Retinal pigment epithelial cell (primary cell): Measurements from ENCODE around the gene TSPEAR.
"Not testable (repeated sequence)": the region's sequence is repeated elsewhere in the genome, so short reads cannot be mapped to it uniquely, and the experiment has no call there.

Experiments used
- DNase-seq: peaks from one replicate; pipeline ENCODE4 v3.0.0-alpha.2; 2010; ENCODE audit warnings: low read depth
- H3K4me3 ChIP-seq: 2 replicates; pipeline ENCODE4 v1.5.1; 2011; ENCODE audit warnings: mild to moderate bottlenecking, low read length, control low read depth, moderate library complexity
- TF ChIP-seq, protein P1 (sequence below): conservative IDR thresholded peaks from 2 replicates; pipeline ENCODE4 v1.5.1; 2011; ENCODE audit warnings: low read depth, low read length, control low read depth, inconsistent platforms

The TSPEAR gene

GRCh38 chr21:44648557-44649311 lies 62.6 kb downstream of the TSPEAR start:
- TF ChIP-seq, protein P1, sequence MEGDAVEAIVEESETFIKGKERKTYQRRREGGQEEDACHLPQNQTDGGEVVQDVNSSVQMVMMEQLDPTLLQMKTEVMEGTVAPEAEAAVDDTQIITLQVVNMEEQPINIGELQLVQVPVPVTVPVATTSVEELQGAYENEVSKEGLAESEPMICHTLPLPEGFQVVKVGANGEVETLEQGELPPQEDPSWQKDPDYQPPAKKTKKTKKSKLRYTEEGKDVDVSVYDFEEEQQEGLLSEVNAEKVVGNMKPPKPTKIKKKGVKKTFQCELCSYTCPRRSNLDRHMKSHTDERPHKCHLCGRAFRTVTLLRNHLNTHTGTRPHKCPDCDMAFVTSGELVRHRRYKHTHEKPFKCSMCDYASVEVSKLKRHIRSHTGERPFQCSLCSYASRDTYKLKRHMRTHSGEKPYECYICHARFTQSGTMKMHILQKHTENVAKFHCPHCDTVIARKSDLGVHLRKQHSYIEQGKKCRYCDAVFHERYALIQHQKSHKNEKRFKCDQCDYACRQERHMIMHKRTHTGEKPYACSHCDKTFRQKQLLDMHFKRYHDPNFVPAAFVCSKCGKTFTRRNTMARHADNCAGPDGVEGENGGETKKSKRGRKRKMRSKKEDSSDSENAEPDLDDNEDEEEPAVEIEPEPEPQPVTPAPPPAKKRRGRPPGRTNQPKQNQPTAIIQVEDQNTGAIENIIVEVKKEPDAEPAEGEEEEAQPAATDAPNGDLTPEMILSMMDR, result no peak
- no peak for DNase-seq
- H3K4me3 ChIP-seq, result no peak overlapping the region

DNA sequence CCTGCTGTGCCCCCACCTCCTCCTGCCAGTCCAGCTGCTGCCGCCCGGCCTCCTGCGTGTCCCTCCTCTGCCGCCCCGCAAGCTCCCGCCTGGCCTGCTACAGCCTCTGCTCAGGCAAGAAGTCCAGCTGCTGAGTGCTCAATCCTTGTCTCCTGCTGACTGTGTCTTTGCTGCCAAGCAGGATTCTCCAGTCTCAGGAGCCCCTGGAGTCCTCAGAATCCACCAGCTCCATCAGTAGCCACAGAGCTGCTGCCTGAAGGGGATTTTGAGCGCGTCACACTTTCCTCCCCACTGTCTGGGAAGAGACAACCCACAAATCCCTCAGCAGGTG lies 64.2 kb downstream of the TSPEAR start:
- no peak for DNase-seq
- TF ChIP-seq, protein P1, result no peak

DNA sequence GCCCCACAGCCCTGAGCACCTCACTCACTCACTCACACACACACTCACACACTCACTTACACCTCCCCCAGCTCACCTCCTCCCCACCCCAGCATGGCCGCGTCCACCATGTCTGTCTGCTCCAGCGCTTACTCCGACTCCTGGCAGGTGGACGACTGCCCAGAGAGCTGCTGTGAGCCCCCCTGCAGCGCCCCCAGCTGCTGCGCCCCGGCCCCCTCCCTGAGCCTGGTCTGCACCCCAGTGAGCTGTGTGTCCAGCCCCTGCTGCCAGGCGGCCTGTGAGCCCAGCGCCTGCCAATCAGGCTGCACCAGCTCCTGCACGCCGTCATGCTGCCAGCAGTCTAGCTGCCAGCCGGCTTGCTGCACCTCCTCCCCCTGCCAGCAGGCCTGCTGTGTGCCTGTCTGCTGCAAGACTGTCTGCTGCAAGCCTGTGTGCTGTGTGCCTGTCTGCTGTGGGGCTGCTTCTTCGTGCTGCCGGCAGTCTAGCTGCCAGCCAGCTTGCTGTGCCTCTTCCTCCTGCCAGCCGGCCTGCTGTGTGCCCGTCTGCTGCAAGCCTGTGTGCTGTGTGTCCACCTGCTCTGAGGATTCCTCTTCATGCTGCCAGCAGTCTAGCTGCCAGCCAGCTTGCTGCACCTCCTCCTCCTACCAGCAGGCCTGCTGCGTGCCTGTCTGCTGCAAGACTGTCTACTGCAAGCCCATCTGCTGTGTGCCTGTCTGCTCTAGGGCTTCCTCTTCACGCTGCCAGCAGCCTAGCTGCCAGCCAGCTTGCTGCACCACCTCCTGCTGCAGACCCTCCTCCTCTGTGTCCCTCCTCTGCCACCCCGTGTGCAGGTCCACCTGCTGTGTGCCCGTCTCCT lies 64.8 kb downstream of the TSPEAR start, which contains the start of gene KRTAP10-11:
TSS of gene KRTAP10-11 (plus strand) at position 49 of the 856 bp plus-strand sequence. CDS start at position 94, 45 bp downstream.
- DNase-seq, H3K4me3 ChIP-seq: not testable (repeated sequence)

More for the DNA sequence above, 64.2 kb downstream of the TSPEAR start:
- no peak overlapping the region for H3K4me3 ChIP-seq

DNA sequence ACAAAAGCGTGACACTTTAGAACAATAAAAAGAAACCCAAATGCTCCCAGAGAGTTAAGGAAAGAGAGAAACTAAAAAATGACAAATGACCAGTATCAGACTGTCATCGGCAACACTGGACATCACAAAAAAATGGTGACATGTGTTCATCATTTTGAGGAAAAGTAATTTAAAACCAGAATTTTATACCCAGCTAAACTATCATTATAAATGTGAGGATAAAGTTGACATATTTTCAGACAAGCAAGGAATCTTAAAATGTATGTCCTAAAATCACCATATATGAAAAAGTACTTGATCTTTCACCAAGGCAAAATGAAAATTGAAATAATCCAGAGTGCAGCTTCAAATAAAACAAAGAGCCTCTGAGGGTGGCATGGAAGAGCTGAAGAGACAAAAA lies 66.5 kb downstream of the TSPEAR start:
- TF ChIP-seq, protein P1, result no peak

GRCh38 chr21:44643741-44644310 lies 67.5 kb downstream of the TSPEAR start:
- DNase-seq, result no peak
- TF ChIP-seq, protein P1, result no peak
- H3K4me3 ChIP-seq, result no peak overlapping the region

More for the DNA sequence above, 66.5 kb downstream of the TSPEAR start:
- DNase-seq, result no peak
- H3K4me3 ChIP-seq, result no peak overlapping the region

DNA sequence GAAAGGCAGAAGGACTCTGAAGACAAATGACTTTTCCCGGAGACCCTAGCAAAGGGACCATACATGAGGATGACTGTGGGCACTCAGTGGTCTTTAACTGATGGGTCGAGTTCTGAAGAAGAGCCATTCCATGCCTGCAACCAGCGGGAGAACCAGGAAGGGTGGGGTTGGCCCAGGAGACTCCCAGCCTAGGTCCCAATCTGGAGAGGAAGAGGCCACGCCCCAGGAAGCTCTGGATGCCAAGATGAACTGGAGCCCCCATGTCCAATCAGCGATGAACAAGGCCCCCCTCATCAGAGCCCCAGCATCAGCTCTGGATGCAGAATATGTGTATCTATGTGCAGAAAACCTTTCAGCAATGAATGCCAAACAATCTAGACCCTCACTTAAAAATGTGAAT lies 70.6 kb downstream of the TSPEAR start:
- DNase-seq, result no peak
- TF ChIP-seq, protein P1, result no peak
- H3K4me3 ChIP-seq, result no peak overlapping the region

DNA sequence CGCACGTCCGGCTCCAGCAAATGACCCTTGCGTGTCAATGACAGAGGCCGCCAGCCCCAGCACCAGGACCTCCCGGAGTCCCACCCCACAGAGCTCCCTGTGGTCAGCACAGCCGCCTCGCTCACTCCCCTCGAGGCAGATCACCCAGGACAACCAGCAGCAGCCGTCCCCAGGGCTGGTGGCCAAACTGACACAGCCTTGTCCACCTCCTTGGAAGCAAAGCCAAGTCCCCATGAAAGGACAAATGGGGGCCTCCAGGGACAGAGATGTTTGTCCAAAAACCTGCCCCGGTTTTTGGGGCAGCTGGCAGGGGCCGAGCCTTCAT lies 72.1 kb downstream of the TSPEAR start:
- H3K4me3 ChIP-seq, result no peak overlapping the region
- TF ChIP-seq, protein P1, result no peak
- DNase-seq, result no peak

- DNase-seq, H3K4me3 ChIP-seq: not testable (repeated sequence)
These were observed 72.7 kb downstream of the TSPEAR start for GRCh38 chr21:44638506-44639330.

DNA sequence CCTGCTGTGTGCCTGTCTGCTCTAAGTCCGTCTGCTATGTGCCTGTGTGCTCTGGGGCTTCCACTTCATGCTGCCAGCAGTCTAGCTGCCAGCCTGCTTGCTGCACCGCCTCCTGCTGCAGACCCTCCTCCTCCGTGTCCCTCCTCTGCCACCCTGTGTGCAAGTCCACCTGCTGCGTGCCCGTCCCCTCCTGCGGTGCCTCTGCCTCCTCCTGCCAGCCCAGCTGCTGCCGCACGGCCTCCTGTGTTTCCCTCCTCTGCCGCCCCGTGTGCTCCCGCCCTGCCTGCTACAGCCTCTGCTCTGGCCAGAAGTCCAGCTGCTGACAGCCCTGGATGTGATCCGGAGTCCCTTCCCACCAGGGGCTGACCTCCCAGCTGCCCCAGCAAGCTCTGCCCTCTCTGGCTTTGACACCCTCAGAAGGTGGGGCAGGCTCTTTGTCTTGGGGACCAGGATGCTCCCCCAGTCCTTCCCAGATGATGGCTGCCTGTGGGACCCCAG lies 73.5 kb downstream of the TSPEAR start:
- H3K4me3 ChIP-seq, DNase-seq: not testable (repeated sequence)
